ENCODE results near the gene MRPL28.

DNA sequence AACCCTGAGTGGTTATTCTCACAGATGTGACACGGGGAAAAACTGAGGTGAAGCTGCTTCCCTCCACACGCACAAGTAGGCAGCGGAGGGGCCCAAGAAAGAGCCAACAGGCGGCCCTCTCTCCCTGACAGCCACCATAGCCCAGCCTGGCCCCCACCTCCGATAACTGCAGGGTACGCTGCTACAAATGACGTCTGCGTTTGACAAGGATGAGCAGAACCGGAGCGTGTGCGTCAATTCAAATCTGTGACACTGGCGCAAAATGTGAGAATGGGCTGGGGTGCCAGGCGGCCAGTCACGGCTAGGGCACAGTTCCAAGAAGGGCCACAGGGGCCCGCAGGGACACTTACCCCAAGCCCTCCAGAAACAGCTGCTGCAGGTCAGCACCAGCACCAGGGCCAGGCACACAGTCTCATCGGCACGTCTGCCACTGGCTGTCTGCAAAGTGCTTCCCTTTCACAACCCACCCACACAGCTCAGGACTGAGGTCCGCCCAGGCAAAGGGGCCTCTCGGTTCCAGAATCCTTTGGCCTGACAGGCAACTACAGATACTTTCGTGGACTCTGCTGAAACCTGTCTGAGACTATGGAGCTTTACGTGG, 32.3 kb downstream of the MRPL28 start:
- TF ChIP-seq EZH2 (IDR thresholded peaks at IDR 0.05) (no peak), POLR2AphosphoS5 (IDR thresholded peaks at IDR 0.05; ENCODE audit: borderline replicate concordance, low read depth, low read length) (no peak)
